ENCODE measurements around the gene ENTHD1.
"Not testable (repeated sequence)": the region's sequence is repeated elsewhere in the genome, so short reads cannot be mapped to it uniquely, and the experiment has no call there.

ENTHD1 gene

DNA sequence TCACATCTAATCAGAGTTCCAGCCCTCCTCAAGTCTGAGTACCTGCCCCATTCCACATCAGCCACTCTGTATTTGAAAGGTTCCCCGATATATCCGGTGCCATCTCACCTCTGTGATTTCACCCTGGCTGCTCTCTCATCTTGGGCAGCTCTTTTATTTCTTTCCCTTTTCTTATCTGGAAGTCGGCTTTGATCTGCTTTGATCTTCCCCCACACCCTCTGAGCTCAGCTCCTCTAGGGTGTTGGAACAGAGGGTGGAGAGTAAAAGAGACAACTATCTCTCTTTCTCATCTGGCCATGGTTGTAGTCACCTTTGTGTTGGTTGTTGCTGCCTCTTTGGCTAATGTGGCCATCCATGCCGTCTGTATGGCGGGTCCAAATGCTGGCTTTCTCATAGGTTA lies 108.3 kb downstream of the ENTHD1 start:
- no peak for DNase-seq (ENCODE audit: low read depth, low spot score)

GRCh38 chr22:39777716-39778454 lies 115.7 kb downstream of the ENTHD1 start:
- no peak for DNase-seq (ENCODE audit: low read depth, low spot score)

DNA sequence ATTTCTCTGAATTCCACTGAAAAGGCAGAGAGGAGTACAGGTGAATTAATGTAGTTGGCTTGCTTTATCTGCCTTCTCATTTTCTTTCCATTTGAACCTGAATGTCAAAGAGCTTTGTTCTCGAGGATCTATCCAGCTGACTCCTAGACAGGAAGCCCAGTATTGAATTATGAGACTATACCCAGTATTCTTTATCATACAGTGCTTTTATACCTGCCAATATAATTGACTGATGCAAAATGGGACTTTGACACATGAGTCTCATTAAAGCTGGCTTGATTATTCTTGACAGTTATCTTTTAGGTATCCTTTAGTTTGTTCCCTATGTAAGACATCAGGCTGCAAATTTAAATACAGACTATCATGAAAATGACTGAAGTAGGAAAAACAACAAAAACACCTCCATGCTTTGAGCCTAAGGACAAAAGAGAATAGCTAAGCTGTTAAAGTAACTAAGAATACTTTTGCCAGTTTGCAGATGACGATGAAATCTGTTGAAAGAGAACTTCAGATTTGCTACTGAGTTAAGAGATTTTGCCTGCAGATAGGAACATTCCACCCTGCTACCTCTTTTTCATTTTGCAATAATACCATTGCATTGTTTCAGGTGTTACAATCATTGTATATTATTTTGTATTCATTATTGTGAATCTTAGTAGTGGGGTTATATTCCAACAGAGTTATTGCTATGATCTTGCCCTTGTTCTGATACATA lies 117.1 kb downstream of the ENTHD1 start:
- no peak for DNase-seq (ENCODE audit: low read depth, low spot score)

DNA sequence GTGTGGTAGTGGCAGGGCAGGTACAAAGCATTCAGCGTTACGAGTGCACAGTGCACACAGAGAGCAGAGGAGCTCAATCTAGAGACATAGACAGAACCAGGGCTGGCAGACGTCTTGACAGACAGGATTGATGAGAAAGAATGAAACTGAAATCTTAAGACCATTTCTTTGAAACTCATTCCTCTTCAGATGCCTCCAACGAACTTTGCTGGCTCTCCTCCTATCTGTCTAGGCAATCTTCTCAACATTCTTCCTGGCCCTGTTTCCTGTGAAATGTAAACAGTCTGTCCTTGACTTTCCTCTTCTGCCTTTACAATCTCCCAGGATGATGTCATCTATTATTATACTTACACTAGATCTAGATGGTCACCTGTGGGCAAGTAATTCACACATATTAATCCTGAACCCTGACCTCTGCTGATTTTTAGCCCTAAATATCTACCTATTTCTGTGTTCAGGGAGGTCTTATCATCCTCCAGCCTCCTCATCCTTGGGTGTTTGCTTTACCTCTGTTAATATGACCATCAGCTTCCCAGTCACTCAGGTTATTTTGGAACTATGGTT lies 119.5 kb downstream of the ENTHD1 start:
- DNase-seq (ENCODE audit: low read depth, low spot score): no peak

DNA sequence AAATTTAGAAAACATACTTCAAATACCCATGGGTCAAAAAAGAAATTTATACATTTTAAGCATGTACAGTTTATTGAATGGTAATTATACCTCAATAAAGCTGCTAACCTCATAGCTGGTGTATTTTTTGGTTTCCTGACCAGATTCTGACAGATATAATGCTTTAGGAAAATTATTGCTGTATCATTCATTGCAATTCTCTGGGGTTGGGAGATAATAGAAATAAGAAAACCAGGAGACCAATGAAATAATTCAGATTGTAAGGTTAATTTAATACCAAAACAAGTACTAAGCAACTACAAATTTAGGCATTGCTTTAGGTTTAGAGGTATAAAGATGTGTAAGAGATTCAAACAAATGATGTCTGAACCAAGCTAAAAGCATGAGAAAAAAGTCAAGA lies 120.1 kb downstream of the ENTHD1 start:
- no peak for DNase-seq (ENCODE audit: low read depth, low spot score)

DNA sequence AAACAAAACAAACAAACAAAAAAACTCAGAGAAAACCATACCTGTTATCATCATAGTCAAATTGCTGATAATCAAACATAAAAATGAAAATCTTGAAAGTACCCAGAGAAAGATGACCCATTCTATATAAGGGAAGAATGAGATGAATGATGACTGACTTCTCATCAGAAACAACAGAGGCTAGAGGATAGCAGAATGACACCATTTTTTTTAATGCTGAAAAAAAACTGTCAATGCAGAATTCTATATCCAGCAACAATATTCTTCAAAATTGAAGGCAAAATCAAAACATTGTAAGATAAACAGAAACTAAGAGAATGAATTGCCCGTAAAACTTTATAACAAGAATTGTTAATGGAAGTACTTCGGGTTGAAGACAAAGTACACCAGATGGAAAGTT lies 122.1 kb downstream of the ENTHD1 start:
- DNase-seq (ENCODE audit: low read depth, low spot score): no peak

DNA sequence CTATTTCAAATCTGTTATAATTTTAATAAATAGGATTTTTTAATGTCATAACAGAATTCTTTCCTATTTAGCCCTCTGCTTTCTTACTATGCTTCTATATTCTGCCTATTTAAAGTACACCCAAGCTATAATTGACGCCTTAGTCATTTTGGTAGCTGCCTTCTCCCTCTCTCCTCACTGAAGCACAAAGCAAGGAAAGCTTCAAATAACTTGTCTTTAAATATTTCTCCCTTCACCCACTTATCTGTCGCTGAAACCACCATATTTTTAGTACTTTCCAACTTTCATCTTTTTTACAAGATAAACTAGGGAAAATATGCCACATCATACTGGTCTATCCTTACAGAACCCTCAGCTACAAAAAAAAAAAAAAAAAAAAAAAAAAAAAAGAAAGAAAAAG lies 127.9 kb downstream of the ENTHD1 start:
- DNase-seq (ENCODE audit: low read depth, low spot score): no peak

DNA sequence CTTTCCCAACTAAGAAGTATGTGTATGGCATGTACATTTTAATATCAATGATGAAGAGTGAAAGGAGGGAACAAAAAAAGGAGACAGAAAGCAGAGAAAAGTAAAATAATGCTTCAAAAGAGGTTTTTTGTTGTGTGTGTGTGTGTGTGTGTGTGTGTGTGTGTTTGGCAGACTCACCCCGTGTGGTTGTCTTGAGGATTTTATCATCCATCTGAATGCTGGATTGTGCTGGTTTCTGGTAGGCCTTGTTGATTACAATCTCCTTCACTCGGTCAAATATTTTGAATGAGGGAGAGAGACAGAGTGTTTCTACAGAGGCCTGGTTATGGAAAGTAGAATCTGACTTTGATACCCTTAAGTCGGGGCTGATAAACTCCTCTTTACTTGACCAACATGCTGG lies 128.5 kb downstream of the ENTHD1 start:
- DNase-seq (ENCODE audit: low read depth, low spot score): no peak

- DNase-seq (ENCODE audit: low read depth, low spot score): no peak
Measured at GRCh38 chr22:39763276-39763675, 130.3 kb downstream of the ENTHD1 start.

DNA sequence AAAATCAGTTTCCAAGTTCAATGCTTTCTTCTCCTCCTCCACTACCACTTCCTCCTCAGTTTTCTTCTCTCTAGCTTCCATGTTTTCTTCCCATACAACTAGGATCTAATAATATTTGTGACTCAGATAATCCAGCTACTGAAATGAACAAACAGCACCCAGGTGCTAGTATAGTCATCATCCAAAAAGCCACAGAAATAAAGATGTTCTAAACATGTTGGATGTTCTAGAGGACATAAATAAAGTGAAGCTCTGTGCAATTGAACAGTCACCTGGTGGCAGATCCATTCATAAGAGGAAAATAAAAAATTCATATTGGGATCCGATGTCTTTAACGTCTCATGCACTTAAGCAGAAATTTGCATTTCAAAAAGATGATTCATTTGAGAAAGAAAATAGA lies 142.8 kb downstream of the ENTHD1 start:
- DNase-seq (ENCODE audit: low read depth, low spot score): no peak

GRCh38 chr22:39748877-39749276 lies 144.7 kb downstream of the ENTHD1 start:
- DNase-seq (ENCODE audit: low read depth, low spot score): no peak

- DNase-seq (ENCODE audit: low read depth, low spot score): no peak
Measured at GRCh38 chr22:39746600-39747262, 146.8 kb downstream of the ENTHD1 start.

GRCh38 chr22:39745789-39746188 lies 147.8 kb downstream of the ENTHD1 start:
- DNase-seq (ENCODE audit: low read depth, low spot score): no peak

- DNase-seq (ENCODE audit: low read depth, low spot score): no peak
Measured at GRCh38 chr22:39744353-39744752, 149.2 kb downstream of the ENTHD1 start.

DNA sequence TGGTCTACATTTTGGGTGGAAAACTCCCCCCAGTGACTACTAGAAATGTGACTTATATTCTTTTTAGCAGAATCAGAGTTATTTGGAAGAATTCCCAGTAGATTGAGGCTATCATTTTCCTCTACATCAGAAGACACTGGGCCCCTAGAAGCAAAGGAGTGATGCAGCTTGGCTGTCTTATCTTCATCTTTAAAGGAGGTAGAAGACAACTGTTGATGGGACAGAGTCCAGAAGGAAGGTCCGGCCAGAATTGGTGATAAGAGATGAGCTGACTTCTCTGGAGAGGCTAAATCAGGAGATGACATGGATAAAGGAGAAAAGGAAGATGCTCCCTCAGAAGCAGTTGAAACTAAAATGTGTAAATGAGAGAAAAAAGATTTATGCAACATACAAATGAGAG lies 149.6 kb downstream of the ENTHD1 start:
- no peak for DNase-seq (ENCODE audit: low read depth, low spot score)

DNA sequence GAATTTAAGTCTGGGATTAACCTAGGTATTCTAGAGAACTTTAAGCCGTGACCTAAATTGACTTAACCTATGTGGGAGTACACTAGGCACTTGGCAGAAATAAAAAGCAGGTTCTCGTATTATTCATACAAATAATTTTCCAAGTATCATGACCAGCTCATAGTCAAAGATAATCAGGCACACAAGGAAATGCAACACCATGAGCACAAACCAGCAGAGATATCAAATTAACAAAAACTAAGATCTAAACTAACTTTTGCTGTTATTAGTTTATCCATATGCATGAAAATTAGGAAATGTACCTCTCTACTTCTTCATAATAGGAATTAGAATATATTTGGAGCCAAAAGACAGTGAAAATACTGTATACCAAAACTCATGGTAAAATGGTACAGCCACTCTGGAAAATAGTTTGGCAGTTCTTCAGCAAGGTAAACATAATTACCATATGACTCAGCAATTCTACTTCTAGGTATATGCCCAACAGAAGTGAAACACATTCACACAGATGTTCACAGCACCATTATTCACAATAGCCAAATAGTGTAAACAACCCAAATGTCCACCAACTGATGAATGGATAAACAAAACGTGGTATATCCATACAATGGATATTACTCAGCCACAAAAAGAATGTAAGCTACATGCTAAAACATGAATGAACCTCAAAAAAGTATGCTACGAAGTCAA lies 154.1 kb downstream of the ENTHD1 start:
- DNase-seq (ENCODE audit: low read depth, low spot score): no peak

DNA sequence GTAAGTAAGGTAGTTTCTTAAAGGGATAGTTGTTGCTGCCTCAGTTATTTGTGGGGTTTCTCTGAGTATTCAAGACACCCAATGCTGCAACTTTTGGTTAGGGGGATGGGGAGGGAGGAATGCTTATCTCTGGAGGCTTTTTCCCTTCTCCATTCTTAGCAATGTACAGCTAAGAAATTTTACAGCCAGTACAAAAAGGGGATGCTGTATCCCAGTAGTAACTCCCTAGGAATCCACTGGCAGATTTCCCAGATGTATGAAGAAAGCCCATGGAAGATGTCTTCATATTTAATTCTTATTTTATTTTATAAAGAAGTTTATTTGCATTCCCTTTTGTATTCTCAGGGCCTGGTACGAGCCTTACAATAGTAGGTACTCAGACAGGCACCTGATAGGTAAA lies 154.8 kb downstream of the ENTHD1 start:
- no peak for DNase-seq (ENCODE audit: low read depth, low spot score)

- no peak for DNase-seq (ENCODE audit: low read depth, low spot score)
Measured at GRCh38 chr22:39735776-39736175, 157.8 kb downstream of the ENTHD1 start.

- no peak for DNase-seq (ENCODE audit: low read depth, low spot score)
Measured at GRCh38 chr22:39734866-39735265, 158.7 kb downstream of the ENTHD1 start.

DNA sequence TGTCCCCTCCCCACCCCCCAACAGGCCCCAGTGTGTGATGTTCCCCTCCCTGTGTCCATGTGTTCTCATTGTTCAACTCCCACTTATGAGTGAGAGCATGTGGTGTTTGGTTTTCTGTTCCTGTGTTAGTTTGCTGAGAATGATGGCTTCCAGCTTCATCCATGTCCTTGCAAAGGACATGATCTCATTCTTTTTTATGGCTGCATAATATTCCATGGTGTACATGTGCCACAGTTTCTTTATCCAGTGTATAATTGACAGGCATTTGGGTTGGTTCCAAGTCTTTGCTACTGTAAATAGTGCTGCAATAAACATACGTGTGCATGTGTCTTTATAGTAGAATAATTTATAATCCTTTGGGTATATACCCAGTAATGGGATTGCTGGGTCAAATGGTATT lies 159.5 kb downstream of the ENTHD1 start:
- not testable (repeated sequence) for DNase-seq (ENCODE audit: low read depth, low spot score)

GRCh38 chr22:39733191-39733590 lies 160.4 kb downstream of the ENTHD1 start:
- no peak for DNase-seq (ENCODE audit: low read depth, low spot score)

DNA sequence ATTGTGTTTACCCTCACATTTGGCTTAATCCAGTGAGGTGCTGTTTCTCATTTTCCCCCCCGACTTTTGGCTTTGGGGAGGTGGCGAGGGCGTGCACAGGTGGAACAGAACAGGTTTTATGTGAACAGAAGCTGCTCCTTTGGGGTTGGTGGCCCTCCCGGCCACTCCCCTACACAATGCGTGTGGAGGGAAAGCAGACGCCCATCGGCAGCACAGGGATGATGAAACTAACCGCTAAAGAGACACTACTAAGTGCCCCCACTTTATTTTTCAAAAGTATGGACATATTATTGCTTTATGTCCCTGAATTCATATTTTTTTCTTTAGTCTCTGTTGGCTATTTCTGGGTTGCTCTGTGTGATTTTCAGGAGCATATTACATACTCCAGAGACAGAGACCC lies 160.9 kb downstream of the ENTHD1 start:
- no peak for DNase-seq (ENCODE audit: low read depth, low spot score)

Measured in brain pericyte (primary cell).